NOMO-1 treated with DMSO at 0.1 percent for 48 hours (cell line): Measurements from ENCODE around the gene ZNF653.
"Not testable (repeated sequence)": the region's sequence is repeated elsewhere in the genome, so short reads cannot be mapped to it uniquely, and the experiment has no call there.

ENCODE experiments used
- DNase-seq: peaks from one replicate; lab custom pipeline; 2025; ENCODE audit not compliant: unreplicated experiment; lab: John Stamatoyannopoulos, UW

The ZNF653 gene

DNA sequence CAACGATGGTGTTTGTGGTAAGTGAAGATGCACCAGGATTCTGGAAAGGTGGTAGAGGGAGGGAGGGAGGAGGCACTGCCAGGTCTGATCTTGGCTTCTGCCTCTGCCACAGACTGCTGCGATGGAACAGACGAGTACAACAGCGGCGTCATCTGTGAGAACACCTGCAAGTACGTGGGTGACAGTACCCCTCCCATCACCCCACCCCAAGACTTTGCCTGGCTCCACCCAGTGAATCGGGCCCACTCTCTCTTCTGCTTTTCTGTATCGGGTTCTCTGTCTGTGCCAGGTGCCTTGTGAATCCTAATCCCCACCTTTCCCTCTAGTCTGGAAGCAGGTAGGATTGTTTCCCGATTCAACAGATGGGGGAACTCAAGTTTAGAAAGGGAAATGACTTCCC is 67.7 kb downstream of the ZNF653 start:
- DNase-seq, result no peak

DNA sequence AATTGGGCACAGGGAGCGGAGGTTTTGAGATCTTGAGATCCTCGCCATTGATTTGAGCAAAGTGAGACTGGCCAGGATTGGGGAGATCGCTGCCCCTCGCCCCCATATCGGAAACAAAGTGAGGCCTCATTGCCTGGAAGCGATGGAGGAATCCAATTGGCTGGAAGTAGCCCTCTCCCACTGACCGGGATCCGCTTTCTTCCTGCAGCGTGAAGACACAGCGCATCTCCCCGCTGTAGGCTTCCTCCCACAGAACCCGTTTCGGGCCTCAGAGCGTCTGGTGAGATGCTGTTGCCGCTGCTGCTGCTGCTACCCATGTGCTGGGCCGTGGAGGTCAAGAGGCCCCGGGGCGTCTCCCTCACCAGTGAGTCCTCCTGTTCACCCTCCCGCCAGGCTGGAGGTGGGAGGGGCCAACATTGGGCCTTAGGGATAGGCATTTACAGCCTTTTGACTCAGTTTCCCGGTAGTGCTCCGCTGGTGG is 69.8 kb downstream of the ZNF653 start:
- DNase-seq, result no peak

DNA sequence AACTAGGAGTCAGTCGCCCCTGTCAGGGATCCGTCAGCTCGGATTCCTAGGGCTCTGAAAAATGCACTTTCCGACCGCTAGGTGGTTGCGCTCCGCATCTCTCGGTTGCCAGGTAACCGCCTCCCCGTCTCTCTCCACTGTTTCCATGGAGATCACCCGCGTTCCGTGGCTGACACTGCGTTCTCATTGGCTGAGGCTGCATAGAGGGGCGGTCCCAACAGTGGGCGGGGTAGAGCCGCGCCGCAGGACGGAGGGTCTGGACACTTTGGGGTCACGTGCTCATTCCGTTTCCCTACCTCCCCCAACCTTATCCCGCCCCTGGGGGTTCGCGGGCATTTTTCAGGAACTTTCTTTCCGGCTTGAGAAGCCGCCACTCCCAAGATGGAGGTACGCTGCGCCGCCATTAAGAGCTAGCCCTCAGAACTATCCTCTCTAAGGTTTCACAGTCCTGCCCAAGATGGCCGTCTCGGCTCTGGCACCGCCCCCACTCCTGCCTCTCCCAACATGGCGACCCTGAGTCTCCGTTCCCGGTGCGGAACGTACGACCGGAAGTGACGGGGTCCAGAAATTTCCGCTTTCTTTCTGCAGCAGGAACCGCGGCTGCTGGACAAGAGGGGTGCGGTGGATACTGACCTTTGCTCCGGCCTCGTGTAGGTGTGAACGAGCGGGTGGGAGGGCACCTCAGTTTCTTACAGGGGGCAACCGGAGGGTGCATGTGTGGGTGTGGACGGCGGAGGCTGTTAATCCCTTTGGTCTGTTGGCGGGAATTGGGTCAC is 70.4 kb downstream of the ZNF653 start, which contains the start of the genes ODAD3 and PRKCSH:
Gene ODAD3 (minus strand): TSS at position 65 of the 776 bp plus-strand sequence. CDS start 105 bp downstream, outside the sequence.
Gene PRKCSH (plus strand): TSS at position 579 of the 776 bp plus-strand sequence. CDS start 483 bp downstream, outside the sequence.
- peak; percentile 100 for DNase-seq

DNA sequence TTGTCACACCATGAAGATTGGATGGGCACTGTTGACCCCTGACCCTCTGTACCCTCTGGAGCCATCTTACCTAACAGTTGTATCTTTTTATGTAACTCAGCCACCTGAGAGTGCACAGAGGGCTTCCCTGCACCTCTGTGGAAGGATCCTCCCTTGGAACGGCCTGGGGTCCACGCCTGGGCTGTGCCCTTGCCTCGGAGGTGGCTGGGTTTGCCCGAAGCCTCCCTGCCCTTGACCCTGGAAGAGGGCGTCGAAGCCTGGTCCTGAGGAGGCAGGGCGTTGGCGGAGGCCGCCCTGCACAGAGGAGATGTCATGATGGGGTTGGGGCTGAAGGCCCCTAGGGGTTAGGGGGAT is 71.0 kb downstream of the ZNF653 start:
- DNase-seq, result no peak

DNA sequence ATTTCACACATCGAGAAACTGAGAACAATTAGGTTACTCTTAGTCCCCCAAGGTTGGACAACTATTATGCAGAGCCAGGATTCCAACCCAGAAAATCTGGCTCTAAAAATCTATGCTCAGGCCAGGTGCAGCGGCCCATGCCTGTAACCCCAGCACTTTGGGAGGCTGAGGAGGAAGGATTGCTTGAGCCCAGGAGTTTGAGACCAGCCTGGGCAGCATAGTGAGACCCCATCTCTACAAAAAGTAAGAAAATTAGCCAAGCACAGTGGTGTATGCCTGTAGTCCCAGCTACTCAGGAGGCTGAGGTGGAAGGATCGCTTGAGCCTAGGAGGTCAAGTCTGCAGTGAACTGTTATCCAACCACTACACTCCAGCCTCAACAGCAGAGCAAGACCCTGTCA is 72.1 kb downstream of the ZNF653 start:
- not testable (repeated sequence) for DNase-seq
